HUES48 (cell line): ENCODE measurements around the gene SKI.

Source experiments
- H3K27ac ChIP-seq: one replicate; pipeline ENCODE4 v1.7.0; 2013; ENCODE audit warnings: low read depth, low read length, inconsistent platforms
- H3K27me3 ChIP-seq: 2 replicates; pipeline ENCODE4 v1.6.1; 2013; ENCODE audit warnings: mild to moderate bottlenecking, low read length; ENCODE audit not compliant: control insufficient read depth, insufficient read depth
- H3K36me3 ChIP-seq: 2 replicates; pipeline ENCODE4 v1.6.1; 2013; ENCODE audit warnings: low read length; ENCODE audit not compliant: control insufficient read depth, insufficient read depth
- H3K4me1 ChIP-seq: 2 replicates; pipeline ENCODE4 v1.6.1; 2013; ENCODE audit warnings: mild to moderate bottlenecking, low read length; ENCODE audit not compliant: control insufficient read depth, insufficient read depth
- H3K4me3 ChIP-seq: 2 replicates; pipeline ENCODE4 v1.5.1; 2013; ENCODE audit warnings: mild to moderate bottlenecking, low read depth, low read length
- H3K9ac ChIP-seq: 2 replicates; pipeline ENCODE4 v1.6.1; 2013; ENCODE audit warnings: mild to moderate bottlenecking, low read depth, low read length, moderate library complexity
- H3K9me3 ChIP-seq: 2 replicates; pipeline ENCODE4 v1.6.1; 2013; ENCODE audit warnings: low read length; ENCODE audit not compliant: control insufficient read depth, insufficient read depth

The SKI gene

DNA sequence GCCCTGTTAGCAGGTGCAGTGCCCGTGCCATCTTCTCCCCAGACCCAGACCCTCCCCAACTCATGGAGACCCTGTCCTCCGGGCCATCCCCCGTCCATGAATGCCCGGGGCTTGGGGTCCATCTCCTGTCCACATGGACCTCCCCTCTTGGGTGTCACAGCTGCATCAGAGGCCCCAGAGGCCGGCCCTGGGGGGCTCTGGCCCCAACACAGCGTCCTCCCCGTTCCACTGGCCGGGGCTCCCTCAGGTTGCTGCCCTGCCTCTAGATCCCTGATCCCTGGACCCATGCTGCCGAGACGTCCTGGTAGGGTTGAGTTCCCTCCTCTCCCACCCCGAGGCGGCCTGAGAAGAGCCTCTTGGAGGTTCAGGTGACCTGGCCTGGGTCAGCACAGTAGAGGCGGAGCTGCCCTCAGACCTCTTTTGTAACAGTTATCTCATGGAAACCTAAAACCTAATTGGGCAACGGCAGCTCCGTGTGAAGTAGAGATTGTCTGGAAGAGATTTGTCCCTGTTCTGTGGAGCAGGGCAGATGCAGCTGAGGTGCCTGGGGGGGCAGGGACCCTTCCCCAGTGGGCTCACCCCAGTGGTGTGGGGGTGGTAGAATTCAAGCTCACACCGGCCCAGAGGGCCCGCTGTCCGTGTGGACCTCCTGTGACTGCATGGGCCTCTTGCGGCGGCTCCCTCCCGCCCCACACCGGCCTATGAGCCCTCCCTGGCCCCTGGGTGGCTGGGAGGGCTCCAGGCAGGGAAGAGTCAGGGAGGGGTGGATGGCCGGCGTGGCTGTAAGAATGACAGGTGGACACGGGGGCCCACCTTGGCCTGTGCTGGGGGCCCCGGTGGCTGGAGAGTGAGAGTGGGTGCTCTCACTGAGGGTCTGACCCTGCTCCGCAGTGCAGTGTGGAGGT is 56.1 kb downstream of the SKI start:
- H3K27ac ChIP-seq, result no peak overlapping the region
- no peak overlapping the region for H3K9ac ChIP-seq
- no peak overlapping the region for H3K4me3 ChIP-seq
- no peaks in the 10 kb centered on the region for H3K27me3 ChIP-seq
- H3K36me3 ChIP-seq, result no peaks in the 10 kb centered on the region
- no peaks in the 10 kb centered on the region for H3K9me3 ChIP-seq
- H3K4me1 ChIP-seq, result peaks cover 6% of the 10 kb centered on the region

DNA sequence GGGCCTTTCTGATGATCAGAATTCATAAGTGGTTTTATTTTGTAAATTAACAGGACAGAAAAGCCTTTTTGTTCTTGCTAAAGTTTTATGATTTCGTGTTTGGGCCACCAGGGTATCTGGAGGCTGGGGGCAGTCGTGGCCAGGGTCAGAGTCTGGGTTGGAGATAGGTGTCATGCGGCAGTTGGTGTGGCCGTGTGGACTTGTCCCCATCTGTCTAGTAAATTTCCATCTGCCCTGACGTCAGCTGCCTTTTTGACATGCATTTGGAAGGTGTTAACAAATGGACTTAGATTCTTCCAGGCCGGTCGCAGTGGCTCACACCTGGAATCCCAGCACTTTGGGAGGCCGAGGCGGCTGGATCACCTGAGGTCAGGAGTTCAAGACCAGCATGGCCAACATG is 56.8 kb downstream of the SKI start:
- H3K36me3 ChIP-seq, result no peaks in the 10 kb centered on the region
- no peak overlapping the region for H3K27ac ChIP-seq
- no peaks in the 10 kb centered on the region for H3K27me3 ChIP-seq
- H3K9me3 ChIP-seq, result no peaks in the 10 kb centered on the region
- no peak overlapping the region for H3K9ac ChIP-seq
- H3K4me1 ChIP-seq, result peaks cover 5% of the 10 kb centered on the region
- no peak overlapping the region for H3K4me3 ChIP-seq

DNA sequence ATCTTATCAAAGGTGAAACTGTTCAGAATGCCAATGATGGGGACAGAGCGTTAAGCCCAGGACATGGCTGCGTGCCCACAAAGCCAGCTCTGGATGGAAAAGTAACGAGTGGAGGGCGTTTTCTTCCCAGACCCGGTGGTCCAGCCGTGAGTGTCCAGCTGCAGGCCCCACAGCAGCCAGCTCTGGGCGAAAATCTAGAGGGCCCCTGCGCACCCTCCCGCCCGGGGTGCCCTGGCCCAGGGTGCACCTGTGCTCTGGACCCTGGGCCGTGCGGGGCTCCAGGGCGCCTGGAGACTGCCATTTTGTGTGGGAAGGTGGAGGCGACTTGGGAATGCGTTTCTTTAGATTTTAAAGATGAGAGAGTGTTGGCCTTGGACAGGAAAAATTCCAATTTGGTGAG is 58.8 kb downstream of the SKI start:
- Histone ChIP-seq H3K36me3 (no peaks in the 10 kb centered on the region), H3K4me3 (no peak overlapping the region), H3K27me3 (no peaks in the 10 kb centered on the region), H3K9me3 (no peaks in the 10 kb centered on the region), H3K9ac (no peak overlapping the region), H3K4me1 (peaks cover 6% of the 10 kb centered on the region), H3K27ac (no peak overlapping the region)

DNA sequence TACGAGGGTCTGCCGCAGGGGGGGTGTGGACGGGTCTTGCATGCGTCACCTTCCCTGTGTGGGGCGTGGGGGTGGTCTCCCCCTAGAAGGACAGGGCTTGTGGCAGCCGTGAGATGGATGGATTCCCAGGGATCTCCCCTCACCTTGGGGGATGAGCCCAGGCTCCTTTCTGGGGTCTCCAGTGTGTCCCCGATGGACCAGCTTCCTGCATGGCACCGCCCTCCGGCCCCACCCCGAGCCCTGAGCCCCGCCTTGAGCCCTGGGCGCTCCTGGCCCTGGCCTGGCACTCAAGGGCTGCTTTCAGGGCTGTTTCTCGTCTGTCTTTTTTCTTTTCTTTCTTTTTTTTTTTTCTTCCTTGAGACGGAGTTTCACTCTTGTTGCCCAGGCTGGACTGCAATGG is 59.5 kb downstream of the SKI start:
- Histone ChIP-seq H3K27ac (no peak overlapping the region), H3K27me3 (no peaks in the 10 kb centered on the region), H3K9ac (no peak overlapping the region), H3K9me3 (no peaks in the 10 kb centered on the region), H3K4me1 (peaks cover 6% of the 10 kb centered on the region), H3K36me3 (no peaks in the 10 kb centered on the region), H3K4me3 (no peak overlapping the region)

DNA sequence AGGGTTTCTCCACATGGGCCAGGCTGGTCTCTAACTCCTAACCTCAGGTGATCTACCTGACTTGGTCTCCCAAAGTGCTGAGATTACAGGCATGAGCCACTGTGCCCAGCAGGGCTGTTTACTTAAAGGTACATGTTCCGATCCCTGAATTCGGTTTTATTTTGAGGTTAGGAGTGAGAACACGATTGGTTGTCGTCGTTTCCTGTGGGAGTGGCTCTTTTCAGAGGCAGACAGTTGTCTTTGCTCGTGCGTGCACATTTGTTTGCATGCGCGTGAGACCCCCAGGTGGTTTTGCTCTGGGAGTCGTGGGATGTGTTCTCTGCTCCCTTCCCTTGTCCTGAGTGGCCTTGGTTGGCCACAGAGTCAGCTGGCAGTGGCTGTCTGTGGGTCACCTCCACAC is 60.2 kb downstream of the SKI start:
- peaks cover 6% of the 10 kb centered on the region for H3K4me1 ChIP-seq

DNA sequence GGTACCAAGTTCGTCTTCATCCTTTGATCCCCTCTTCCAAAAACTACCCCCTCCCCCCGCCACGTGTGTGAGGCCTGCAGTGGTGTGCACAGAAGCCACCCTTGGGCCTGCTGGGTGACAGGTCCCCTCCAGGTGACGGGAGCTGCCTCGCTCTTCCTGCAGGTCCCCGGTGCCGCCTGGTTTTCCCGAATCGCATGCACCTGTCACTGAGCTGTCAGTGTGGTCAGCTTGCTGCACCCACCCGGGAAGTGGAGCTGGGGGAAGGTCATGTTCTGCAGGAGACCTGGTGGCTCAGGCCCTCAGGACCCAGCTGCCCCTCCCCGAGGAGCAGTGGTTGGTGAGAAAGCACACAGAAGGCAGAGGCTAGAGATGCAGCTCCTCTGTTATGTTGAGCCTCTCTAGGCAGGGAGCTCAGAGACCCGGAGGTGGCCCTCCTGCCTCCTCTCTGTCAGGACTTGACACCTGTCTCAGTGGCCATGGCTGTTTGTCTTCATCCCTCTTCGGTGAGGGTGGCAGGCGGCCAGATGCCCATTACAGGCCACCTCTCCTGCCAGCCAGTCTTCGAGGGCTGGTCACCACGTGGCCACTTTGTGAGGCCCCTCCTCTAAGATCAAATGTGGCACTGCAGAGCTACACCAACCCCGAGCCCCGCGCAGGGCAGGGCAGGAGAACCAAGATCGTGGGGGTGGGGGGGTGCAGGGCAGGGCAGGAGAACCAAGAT is 60.9 kb downstream of the SKI start:
- Histone ChIP-seq H3K27me3 (no peaks in the 10 kb centered on the region), H3K36me3 (no peaks in the 10 kb centered on the region), H3K4me1 (peaks cover 6% of the 10 kb centered on the region), H3K4me3 (no peak overlapping the region), H3K27ac (no peak overlapping the region), H3K9ac (no peak overlapping the region), H3K9me3 (no peaks in the 10 kb centered on the region)

More for the DNA sequence above, 60.2 kb downstream of the SKI start:
- Histone ChIP-seq H3K9me3 (no peaks in the 10 kb centered on the region), H3K9ac (no peak overlapping the region), H3K36me3 (no peaks in the 10 kb centered on the region), H3K27me3 (no peaks in the 10 kb centered on the region), H3K4me3 (no peak overlapping the region), H3K27ac (no peak overlapping the region)

DNA sequence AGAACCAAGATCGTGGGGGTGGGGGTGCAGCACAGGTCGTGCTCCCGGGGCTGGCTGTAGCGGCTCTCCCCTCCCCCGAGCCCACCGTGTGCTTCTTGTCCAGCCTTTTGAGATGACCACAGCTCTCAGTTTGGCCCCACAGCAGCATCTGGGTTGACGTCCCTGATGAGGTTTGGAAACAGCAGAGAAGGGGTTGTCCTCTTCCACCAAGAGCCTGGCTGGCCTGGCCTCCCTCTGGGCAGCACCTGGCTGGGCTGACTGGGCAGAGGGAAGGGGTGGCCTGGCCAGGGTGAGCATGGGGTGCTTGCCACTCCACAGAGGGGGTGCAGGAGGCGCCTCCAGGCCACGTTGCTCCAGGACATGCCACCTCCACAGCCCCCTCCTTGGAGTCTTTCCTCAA is 61.5 kb downstream of the SKI start:
- H3K9me3 ChIP-seq, result no peaks in the 10 kb centered on the region
- no peak overlapping the region for H3K9ac ChIP-seq
- no peaks in the 10 kb centered on the region for H3K36me3 ChIP-seq
- no peak overlapping the region for H3K4me3 ChIP-seq
- no peak overlapping the region for H3K27ac ChIP-seq
- H3K27me3 ChIP-seq, result no peaks in the 10 kb centered on the region
- H3K4me1 ChIP-seq, result peaks cover 6% of the 10 kb centered on the region

DNA sequence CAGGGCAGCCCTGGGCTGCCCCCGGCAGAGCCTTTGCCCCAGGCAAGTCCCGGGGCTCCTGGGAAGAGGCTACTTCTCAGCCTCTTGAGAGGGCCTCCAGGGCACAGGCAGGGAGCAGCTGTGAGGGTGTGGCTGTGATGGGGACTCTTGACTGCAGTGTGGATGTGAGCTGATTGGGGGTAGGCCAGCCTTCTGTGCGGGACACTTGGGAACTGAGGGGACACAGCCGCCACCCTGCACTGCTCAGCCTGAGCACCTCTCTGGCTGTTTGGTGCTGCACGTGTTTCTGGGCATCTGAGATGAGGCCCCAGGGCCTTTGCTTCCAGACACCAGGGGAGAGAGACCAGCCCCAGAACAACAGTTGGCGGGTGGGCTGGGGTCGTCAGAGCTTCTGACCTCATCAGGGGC is 62.1 kb downstream of the SKI start:
- no peak overlapping the region for H3K4me3 ChIP-seq
- no peaks in the 10 kb centered on the region for H3K36me3 ChIP-seq
- H3K27me3 ChIP-seq, result no peaks in the 10 kb centered on the region
- H3K27ac ChIP-seq, result no peak overlapping the region
- no peak overlapping the region for H3K9ac ChIP-seq
- H3K4me1 ChIP-seq, result peaks cover 6% of the 10 kb centered on the region
- H3K9me3 ChIP-seq, result no peaks in the 10 kb centered on the region

DNA sequence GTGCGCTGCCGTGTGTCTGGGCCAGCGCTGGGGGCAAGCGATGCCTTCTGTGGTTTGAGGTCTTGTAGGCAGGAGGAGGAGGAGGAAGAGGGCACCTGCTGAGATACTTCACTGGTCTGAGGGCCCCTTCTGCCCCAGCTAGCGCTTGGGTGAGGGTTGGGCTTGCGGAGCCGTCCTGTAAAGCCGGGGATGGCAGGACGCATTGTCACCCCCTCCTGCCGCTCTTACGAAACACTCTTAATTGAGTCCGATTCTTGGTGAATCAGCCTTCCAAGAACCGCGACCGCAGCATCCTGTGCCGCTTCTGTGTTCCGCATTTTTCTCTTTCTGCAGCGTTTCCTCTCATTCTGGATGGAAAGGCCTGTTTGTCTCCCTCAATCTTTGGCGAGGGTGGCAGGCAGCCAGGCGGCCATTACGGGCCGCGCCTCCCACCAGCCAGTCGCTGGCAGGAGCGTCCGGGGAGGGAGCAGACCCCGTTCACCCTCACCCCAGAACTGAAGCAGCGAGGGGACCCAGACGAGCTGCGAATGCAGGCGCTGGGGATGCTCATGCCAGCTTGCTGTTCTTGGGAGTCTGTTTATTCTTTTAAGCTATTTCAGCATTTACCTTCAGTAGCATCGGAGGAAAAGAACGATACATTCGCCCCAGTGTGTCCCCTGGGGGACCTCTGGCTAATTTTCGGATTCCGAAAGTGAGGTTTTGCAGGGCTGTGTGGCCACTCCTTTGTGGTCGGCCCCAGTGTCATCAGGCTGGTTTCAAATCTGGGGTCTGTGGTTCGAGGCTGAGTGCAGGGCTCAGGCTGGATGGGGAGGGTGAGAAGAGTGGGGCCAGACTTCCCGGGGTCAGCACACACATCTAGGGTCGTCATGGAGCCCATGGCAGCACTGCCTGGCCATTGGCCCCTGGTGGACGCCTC is 62.7 kb downstream of the SKI start:
- H3K9ac ChIP-seq, result no peak overlapping the region
- H3K27ac ChIP-seq, result no peak overlapping the region
- no peak overlapping the region for H3K4me3 ChIP-seq
- H3K9me3 ChIP-seq, result no peaks in the 10 kb centered on the region
- H3K4me1 ChIP-seq, result peaks cover 6% of the 10 kb centered on the region
- no peaks in the 10 kb centered on the region for H3K27me3 ChIP-seq
- H3K36me3 ChIP-seq, result no peaks in the 10 kb centered on the region

DNA sequence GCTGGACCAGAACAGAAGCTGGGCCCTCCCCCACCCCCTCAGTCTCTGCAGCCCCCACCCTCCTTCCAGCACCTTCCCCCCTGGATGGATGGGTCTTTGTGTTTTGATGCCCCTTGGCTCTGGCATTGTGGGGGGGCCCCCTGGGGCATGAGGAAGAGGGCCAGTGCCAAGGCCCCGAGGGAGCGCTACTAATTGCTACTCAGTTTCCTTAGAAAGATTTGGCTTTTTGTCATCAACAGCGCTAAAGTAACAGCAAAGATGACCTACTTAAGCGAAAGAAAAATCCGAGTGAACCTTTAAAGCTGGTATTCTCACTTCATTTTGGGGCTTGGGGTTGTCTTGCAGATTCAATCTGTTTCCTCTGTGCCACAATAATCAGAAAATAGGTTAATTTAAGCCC is 63.5 kb downstream of the SKI start:
- Histone ChIP-seq H3K36me3 (no peaks in the 10 kb centered on the region), H3K9ac (no peak overlapping the region), H3K27ac (no peak overlapping the region)

More for the DNA sequence above, 63.5 kb downstream of the SKI start:
- Histone ChIP-seq H3K4me3 (no peak overlapping the region), H3K9me3 (no peaks in the 10 kb centered on the region), H3K27me3 (no peaks in the 10 kb centered on the region), H3K4me1 (peaks cover 6% of the 10 kb centered on the region)
